ENCODE results near the gene RFX8. TPM values are rescaled to one million over a fixed set of nuclear protein-coding genes. Genes with fewer than 3 reads are reported as not detected.

The RFX8 gene
- polyA plus RNA-seq, 1 of the 3 experiments (the other 2 are of a cell fraction), result 0.07 TPM

- 100% methylated on average over 3 of the region's 3 CpGs for WGBS (ENCODE audit: low lambda C conversion rate)
- H3F3A ChIP-seq (replicated peaks; ENCODE audit: insufficient read depth), result no peaks in the 10 kb centered on the region
- no peaks in the 10 kb centered on the region for H3K36me3 ChIP-seq (replicated peaks in 1 of 2; ENCODE audit: control insufficient read depth in 1 of 2, insufficient read depth in 2 of 2, low read length in 1 of 2)
- POLR2A ChIA-PET, result no interaction called here
- H3K4me2 ChIP-seq, result no peak overlapping the region
- H3K9ac ChIP-seq, result no peak overlapping the region
- H3K79me2 ChIP-seq (ENCODE audit: insufficient read depth), result no peaks in the 10 kb centered on the region
- no peaks in the 10 kb centered on the region for H3K9me3 ChIP-seq
- DNase-seq, result no peak
- no peak overlapping the region for H2AFZ ChIP-seq (ENCODE audit: low read depth)
- CTCF ChIA-PET, result interaction anchor here (0.6 kb wide), 1 partner anchor 23 kb away, joined by 5 read pairs; no protein-coding TSS in a partner anchor
- H3K9me2 ChIP-seq, result no peaks in the 10 kb centered on the region
- H4K20me1 ChIP-seq (ENCODE audit: insufficient read depth), result no peaks in the 10 kb centered on the region
- peaks cover 2 to 12% of the 10 kb centered on the region in 2 experiments; a peak in 2 of 4 replicates for H3K4me1 ChIP-seq (ENCODE audit: control insufficient read depth in 1 of 2, insufficient read depth in 2 of 2, low read depth in 1 of 2, low read length in 1 of 2)
- no peak overlapping the region for H3K4me3 ChIP-seq (ENCODE audit: low read depth in 2 of 2, low read length in 1 of 2)
- no peak for TF ChIP-seq TEAD4 (IDR thresholded peaks at IDR 0.05; ENCODE audit: borderline replicate concordance, insufficient read depth)
- TF ChIP-seq, protein P1, sequence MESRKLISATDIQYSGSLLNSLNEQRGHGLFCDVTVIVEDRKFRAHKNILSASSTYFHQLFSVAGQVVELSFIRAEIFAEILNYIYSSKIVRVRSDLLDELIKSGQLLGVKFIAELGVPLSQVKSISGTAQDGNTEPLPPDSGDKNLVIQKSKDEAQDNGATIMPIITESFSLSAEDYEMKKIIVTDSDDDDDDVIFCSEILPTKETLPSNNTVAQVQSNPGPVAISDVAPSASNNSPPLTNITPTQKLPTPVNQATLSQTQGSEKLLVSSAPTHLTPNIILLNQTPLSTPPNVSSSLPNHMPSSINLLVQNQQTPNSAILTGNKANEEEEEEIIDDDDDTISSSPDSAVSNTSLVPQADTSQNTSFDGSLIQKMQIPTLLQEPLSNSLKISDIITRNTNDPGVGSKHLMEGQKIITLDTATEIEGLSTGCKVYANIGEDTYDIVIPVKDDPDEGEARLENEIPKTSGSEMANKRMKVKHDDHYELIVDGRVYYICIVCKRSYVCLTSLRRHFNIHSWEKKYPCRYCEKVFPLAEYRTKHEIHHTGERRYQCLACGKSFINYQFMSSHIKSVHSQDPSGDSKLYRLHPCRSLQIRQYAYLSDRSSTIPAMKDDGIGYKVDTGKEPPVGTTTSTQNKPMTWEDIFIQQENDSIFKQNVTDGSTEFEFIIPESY (IDR thresholded peaks at IDR 0.05; ENCODE audit: borderline replicate concordance, low read depth), result no peak
- H3K27ac ChIP-seq (ENCODE audit: low read depth in 2 of 2, low read length in 1 of 2), result no peak overlapping the region
- H3K27me3 ChIP-seq (ENCODE audit: insufficient read depth), result no peaks in the 10 kb centered on the region
Observed at GRCh38 chr2:101466426-101466825, 8.5 kb downstream of the RFX8 start.

DNA sequence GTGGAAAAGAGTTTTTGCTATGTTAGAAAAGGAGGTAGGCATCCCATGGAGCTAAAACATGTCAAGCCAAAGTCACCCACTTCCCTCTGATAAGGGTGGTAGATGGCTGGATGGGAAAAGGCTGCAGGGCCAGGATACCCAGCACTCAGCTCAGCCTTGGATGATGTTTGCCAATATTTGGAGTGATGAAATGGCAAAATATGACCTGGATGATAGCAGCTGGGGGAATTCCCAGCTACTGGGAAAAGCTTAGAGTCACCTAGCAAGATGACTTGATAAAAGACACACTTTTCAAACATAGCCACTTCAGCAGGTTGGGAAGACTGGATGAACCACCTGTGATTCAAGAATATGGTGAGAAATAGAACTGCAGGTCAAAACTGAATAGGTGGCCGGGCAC is 10.1 kb downstream of the RFX8 start:
- H2AFZ ChIP-seq (ENCODE audit: low read depth), result 0 out of 2 replicates have a peak overlapping the region, but pooled peaks have one; percentile 23
- H3K36me3 ChIP-seq (replicated peaks in 1 of 2; ENCODE audit: control insufficient read depth in 1 of 2, insufficient read depth in 2 of 2, low read length in 1 of 2), result no peaks in the 10 kb centered on the region
- DNase-seq, result no peak
- TF ChIP-seq MEF2A (IDR thresholded peaks at IDR 0.05; ENCODE audit: borderline replicate concordance, low read depth), result no peak
- no peak for TF ChIP-seq TCF12 (IDR thresholded peaks at IDR 0.05)
- TF ChIP-seq, protein P2, sequence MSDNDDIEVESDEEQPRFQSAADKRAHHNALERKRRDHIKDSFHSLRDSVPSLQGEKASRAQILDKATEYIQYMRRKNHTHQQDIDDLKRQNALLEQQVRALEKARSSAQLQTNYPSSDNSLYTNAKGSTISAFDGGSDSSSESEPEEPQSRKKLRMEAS (IDR thresholded peaks at IDR 0.05; ENCODE audit: low read depth), result no peak
- TF ChIP-seq JUND (IDR thresholded peaks at IDR 0.05), result no peak
- TF ChIP-seq USF2 (IDR thresholded peaks at IDR 0.05; ENCODE audit: borderline replicate concordance, low read depth, low read length), result no peak
- no peak for TF ChIP-seq RAD21 (IDR thresholded peaks at IDR 0.05; ENCODE audit: low read length)
- TF ChIP-seq CTCF (IDR thresholded peaks at IDR 0.05), result no peak
- TF ChIP-seq EZH2phosphoT487 (IDR thresholded peaks at IDR 0.05; ENCODE audit: borderline replicate concordance, low read depth), result no peak
- TF ChIP-seq, protein P3, sequence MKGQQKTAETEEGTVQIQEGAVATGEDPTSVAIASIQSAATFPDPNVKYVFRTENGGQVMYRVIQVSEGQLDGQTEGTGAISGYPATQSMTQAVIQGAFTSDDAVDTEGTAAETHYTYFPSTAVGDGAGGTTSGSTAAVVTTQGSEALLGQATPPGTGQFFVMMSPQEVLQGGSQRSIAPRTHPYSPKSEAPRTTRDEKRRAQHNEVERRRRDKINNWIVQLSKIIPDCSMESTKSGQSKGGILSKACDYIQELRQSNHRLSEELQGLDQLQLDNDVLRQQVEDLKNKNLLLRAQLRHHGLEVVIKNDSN (IDR thresholded peaks at IDR 0.05; ENCODE audit: borderline replicate concordance, low read depth), result no peak
- TF ChIP-seq TEAD4 (IDR thresholded peaks at IDR 0.05; ENCODE audit: borderline replicate concordance, insufficient read depth), result no peak
- no peak for TF ChIP-seq SIN3A (IDR thresholded peaks at IDR 0.05; ENCODE audit: borderline replicate concordance, low read depth, low read length)
- TF ChIP-seq FOXM1 (IDR thresholded peaks at IDR 0.05; ENCODE audit: low read depth), result no peak
- no peak for TF ChIP-seq RXRA (IDR thresholded peaks at IDR 0.05; ENCODE audit: borderline replicate concordance, low read depth)
- TF ChIP-seq FOSL2 (IDR thresholded peaks at IDR 0.05; ENCODE audit: borderline replicate concordance, low read depth), result no peak
- TF ChIP-seq GABPA (IDR thresholded peaks at IDR 0.05; ENCODE audit: low read depth), result no peak
- TF ChIP-seq PBX3 (IDR thresholded peaks at IDR 0.05), result no peak
- no peak for TF ChIP-seq FOXJ3 (CRISPR knock-in tag; IDR thresholded peaks at IDR 0.05)
- WGBS (ENCODE audit: low lambda C conversion rate), result 80% methylated on average over 1 of the region's 1 CpG
- H3K4me2 ChIP-seq, result no peak overlapping the region
- no peak overlapping the region for H3K4me3 ChIP-seq (ENCODE audit: low read depth in 2 of 2, low read length in 1 of 2)
- H3K9me3 ChIP-seq, result no peaks in the 10 kb centered on the region
- no peaks in the 10 kb centered on the region for H3F3A ChIP-seq (replicated peaks; ENCODE audit: insufficient read depth)
- ChIA-PET POLR2A (no interaction called here), CTCF (interaction anchor here (0.6 kb wide), 1 partner anchor 277 kb away, joined by 3 read pairs; no protein-coding TSS in a partner anchor)
- H3K79me2 ChIP-seq (ENCODE audit: insufficient read depth), result no peaks in the 10 kb centered on the region
- H3K27me3 ChIP-seq (ENCODE audit: insufficient read depth), result no peaks in the 10 kb centered on the region
- H4K20me1 ChIP-seq (ENCODE audit: insufficient read depth), result no peaks in the 10 kb centered on the region
- H3K4me1 ChIP-seq (ENCODE audit: control insufficient read depth in 1 of 2, insufficient read depth in 2 of 2, low read depth in 1 of 2, low read length in 1 of 2), result peaks cover 6 to 12% of the 10 kb centered on the region in 2 experiments; a peak in 2 of 4 replicates
- peak overlapping the region in 1 of 2 experiments; percentile 25; a peak in 1 of 4 replicates for H3K27ac ChIP-seq (ENCODE audit: low read depth in 2 of 2, low read length in 1 of 2)
- no peaks in the 10 kb centered on the region for H3K9me2 ChIP-seq
- no peak overlapping the region for H3K9ac ChIP-seq

All from SK-N-SH (cell line).